Erythroblast (primary cell): ENCODE results near the gene INTS7.

ENCODE experiments used
- GATA1 ChIP-seq: IDR thresholded peaks from 2 replicates; pipeline ENCODE4 v1.6.1; 2011; ENCODE audit warnings: low read depth, mild to moderate bottlenecking, control low read depth, low read length, moderate library complexity
- POLR2A ChIP-seq: IDR thresholded peaks from 2 replicates; pipeline ENCODE4 v1.6.1; 2011; ENCODE audit warnings: mild to moderate bottlenecking, low read length

DNA sequence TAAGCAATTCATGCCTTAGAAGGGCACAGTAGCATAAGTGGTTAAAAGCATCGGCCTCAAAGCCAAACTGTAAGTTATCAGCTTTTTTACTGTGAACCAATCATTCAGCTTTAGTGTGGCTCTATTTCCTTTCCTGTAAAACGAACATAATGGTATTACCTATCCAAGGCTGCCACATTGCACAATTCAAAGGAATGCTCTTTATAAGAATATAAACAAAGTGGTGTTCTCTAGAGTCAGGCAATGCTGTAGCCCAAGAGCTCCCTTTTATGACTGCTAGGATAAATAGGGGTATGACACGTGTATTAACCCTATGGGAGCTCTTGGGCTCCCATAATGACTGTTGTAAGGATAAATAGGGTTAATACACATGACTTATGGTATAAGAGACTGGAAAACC, 25.4 kb downstream of the INTS7 start:
- no peak for TF ChIP-seq POLR2A
- no peak for TF ChIP-seq GATA1
